CD4-positive, alpha-beta T cell (primary cell): ENCODE data around the gene IL17RA. TPM values are rescaled to one million over a fixed set of nuclear protein-coding genes. Genes with fewer than 3 reads are reported as not detected.

Experiments used
- ATAC-seq: fragments of 200-7000 bp; cut with Tn5 transposase; one replicate; pipeline ENCODE4 v1.10.0; 2022; ENCODE audit warnings: mild to moderate bottlenecking; ENCODE audit not compliant: poor library complexity
- CTCF ChIA-PET: fragments of 350-600 bp; sonication (Branson Sonifier 250); formaldehyde crosslinking; loops from one replicate; lab custom pipeline; 2021; ENCODE audit warnings: antibody characterized with exemption, inconsistent platforms; lab: Charles Lee
- POLR2A ChIA-PET: fragments of 350-600 bp; sonication (Branson Sonifier 250); formaldehyde crosslinking; loops from one replicate; lab custom pipeline; 2021; ENCODE audit warnings: antibody characterized with exemption, inconsistent platforms; lab: Charles Lee
- DNase-seq, 14 experiments: peaks; one replicate each; pipeline ENCODE4 v3.0.0-alpha.2; 2013 to 2020; ENCODE audit warnings: mixed read lengths in 2 of 14
- H3K27ac ChIP-seq, 2 donors: one replicate each; pipeline versions ENCODE4 v1.5.1 to v1.7.0; 2013; ENCODE audit warnings: low read length in 2 of 2, low read depth in 1 of 2, mild to moderate bottlenecking in 1 of 2
- H3K27me3 ChIP-seq, 2 experiments: 1 replicate in 1 of 2; 2 replicates in 1 of 2; pipeline versions ENCODE4 v1.6.1 to v1.7.0; 2013; ENCODE audit warnings: low read length in 2 of 2, control low read depth in 1 of 2, mild to moderate bottlenecking in 1 of 2, moderate library complexity in 1 of 2; ENCODE audit not compliant: insufficient read depth in 2 of 2, control insufficient read depth in 1 of 2
- H3K36me3 ChIP-seq: one replicate; pipeline ENCODE4 v1.6.1; 2013; ENCODE audit warnings: low read length, control low read depth; ENCODE audit not compliant: insufficient read depth
- H3K4me1 ChIP-seq: one replicate; pipeline ENCODE4 v1.6.1; 2013; ENCODE audit warnings: low read length, control low read depth; ENCODE audit not compliant: insufficient read depth
- H3K4me3 ChIP-seq: one replicate; pipeline ENCODE4 v1.5.1; 2013; ENCODE audit warnings: mild to moderate bottlenecking, low read length, moderate library complexity
- H3K9me3 ChIP-seq, 2 experiments: 1 replicate in 1 of 2; 2 replicates in 1 of 2; pipeline versions ENCODE4 v1.6.1 to v1.7.0; 2013; ENCODE audit warnings: low read length in 2 of 2, mild to moderate bottlenecking in 2 of 2, control low read depth in 1 of 2, moderate library complexity in 1 of 2; ENCODE audit not compliant: control insufficient read depth in 1 of 2, insufficient read depth in 1 of 2
- H3K27ac Mint-ChIP-seq: one replicate; pipeline ENCODE4 v1.8.0; 2020; ENCODE audit warnings: mixed read lengths
- H3K27me3 Mint-ChIP-seq: one replicate; pipeline ENCODE4 v1.8.0; 2021; ENCODE audit warnings: mixed read lengths
- H3K36me3 Mint-ChIP-seq: one replicate; pipeline ENCODE4 v1.8.0; 2021; ENCODE audit warnings: low read depth, mixed read lengths
- H3K4me1 Mint-ChIP-seq: one replicate; pipeline ENCODE4 v1.8.0; 2021; ENCODE audit warnings: low read depth, mixed read lengths
- H3K4me3 Mint-ChIP-seq: one replicate; pipeline ENCODE4 v1.8.0; 2020; ENCODE audit warnings: mild to moderate bottlenecking, mixed read lengths
- H3K9me3 Mint-ChIP-seq: one replicate; pipeline ENCODE4 v1.8.0; 2020; ENCODE audit warnings: mixed read lengths
- intact Hi-C, 2 experiments: fragments of 100-400 bp; cut with DNase I in 1 of 2; cut with micrococcal nuclease in 1 of 2; formaldehyde crosslinking; loops; one replicate each; pipeline versions ENCODE4 v1.15.1 to v1.9.0; 2023 to 2025; cut with DNase I, micrococcal nuclease
- total RNA-seq, 174 experiments: library from RNA in 2 of 174; stranded (reverse) in 2 of 174; gene quantifications; one replicate each; pipeline ENCODE4 v1.2.3 and lab custom pipeline; 2021 to 2026
- TF ChIP-seq, protein P1 (sequence below): fragments of 200-600 bp; IDR thresholded peaks from one replicate; pipeline ENCODE4 v1.8.0; 2022; ENCODE audit warnings: antibody characterized with exemption, mild to moderate bottlenecking

Gene IL17RA
- total RNA-seq, 2 experiments from 2014 or later = 23.2 to 24.3 TPM

- DNase-seq (no peak), ATAC-seq (no peak)
- POLR2A ChIA-PET = no interaction called here
- H3K4me1 Mint-ChIP-seq = peaks cover 7% of the 10 kb centered on the region
- H3K27me3 ChIP-seq = peaks cover 0 to 3% of the 10 kb centered on the region in 2 experiments
- no peak overlapping the region for H3K4me3 Mint-ChIP-seq
- no peaks in the 10 kb centered on the region for H3K27me3 Mint-ChIP-seq
- no peaks in the 10 kb centered on the region for H3K36me3 ChIP-seq
- CTCF ChIA-PET = no interaction called here
- no peaks in the 10 kb centered on the region for H3K36me3 Mint-ChIP-seq
- H3K9me3 Mint-ChIP-seq = no peaks in the 10 kb centered on the region
- no peak overlapping the region for H3K27ac ChIP-seq
- H3K27ac Mint-ChIP-seq = no peak overlapping the region
- H3K4me3 ChIP-seq = no peak overlapping the region
- TF ChIP-seq, protein P1, sequence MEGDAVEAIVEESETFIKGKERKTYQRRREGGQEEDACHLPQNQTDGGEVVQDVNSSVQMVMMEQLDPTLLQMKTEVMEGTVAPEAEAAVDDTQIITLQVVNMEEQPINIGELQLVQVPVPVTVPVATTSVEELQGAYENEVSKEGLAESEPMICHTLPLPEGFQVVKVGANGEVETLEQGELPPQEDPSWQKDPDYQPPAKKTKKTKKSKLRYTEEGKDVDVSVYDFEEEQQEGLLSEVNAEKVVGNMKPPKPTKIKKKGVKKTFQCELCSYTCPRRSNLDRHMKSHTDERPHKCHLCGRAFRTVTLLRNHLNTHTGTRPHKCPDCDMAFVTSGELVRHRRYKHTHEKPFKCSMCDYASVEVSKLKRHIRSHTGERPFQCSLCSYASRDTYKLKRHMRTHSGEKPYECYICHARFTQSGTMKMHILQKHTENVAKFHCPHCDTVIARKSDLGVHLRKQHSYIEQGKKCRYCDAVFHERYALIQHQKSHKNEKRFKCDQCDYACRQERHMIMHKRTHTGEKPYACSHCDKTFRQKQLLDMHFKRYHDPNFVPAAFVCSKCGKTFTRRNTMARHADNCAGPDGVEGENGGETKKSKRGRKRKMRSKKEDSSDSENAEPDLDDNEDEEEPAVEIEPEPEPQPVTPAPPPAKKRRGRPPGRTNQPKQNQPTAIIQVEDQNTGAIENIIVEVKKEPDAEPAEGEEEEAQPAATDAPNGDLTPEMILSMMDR = no peak
- intact Hi-C loops = no loop called here
- H3K4me1 ChIP-seq = peaks cover 5% of the 10 kb centered on the region
- H3K9me3 ChIP-seq = no peaks in the 10 kb centered on the region
Measured at GRCh38 chr22:17060126-17060525, 24.7 kb upstream of the IL17RA start.

GRCh38 chr22:17063411-17064106 is 21.2 kb upstream of the IL17RA start:
- Histone ChIP-seq H3K36me3 (no peaks in the 10 kb centered on the region), H3K27ac (no peak overlapping the region), H3K4me3 (no peak overlapping the region), H3K4me1 (no peaks in the 10 kb centered on the region), H3K9me3 (no peaks in the 10 kb centered on the region), H3K27me3 (peaks cover 0 to 3% of the 10 kb centered on the region in 2 experiments)
- ATAC-seq (no peak), DNase-seq (no peak)
- CTCF ChIA-PET = no interaction called here
- Mint-ChIP-seq H3K4me1 (peaks cover 7% of the 10 kb centered on the region), H3K4me3 (no peak overlapping the region), H3K9me3 (no peaks in the 10 kb centered on the region), H3K36me3 (no peaks in the 10 kb centered on the region), H3K27me3 (no peaks in the 10 kb centered on the region), H3K27ac (no peak overlapping the region)
- TF ChIP-seq, protein P1 = no peak
- POLR2A ChIA-PET = no interaction called here
- intact Hi-C loops = no loop called here

DNA sequence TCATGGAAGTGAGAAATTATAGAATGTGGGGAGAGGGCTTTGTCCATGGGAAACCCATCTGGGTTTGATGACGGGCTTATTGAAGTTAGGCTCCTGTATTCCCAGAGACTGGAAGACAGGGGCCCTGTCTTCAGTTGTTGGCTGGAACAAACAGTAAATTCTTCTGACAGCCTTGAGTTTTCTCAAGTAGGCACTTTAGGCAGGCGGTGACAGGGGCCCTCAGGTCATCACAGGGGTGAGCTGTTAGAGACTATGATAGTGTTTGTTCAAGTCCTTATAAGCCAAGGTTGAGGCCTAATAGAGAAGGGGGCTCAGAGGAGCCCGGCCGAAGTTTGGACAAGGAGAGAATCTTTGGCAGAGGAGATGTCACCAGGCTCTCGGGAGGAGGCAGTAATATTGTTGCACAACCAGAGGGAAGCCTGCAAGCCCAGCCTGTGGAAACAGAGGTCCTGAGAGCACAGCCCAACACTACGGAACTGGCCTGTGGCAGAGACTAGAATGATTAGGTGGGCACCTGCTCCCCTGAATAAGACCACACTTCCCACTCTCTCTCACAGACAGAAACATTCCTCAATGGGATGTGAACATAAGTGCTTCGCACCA is 20.2 kb upstream of the IL17RA start:
- intact Hi-C loops = no loop called here
- TF ChIP-seq, protein P1 = no peak
- DNase-seq = no peak
- H3K4me3 Mint-ChIP-seq = no peak overlapping the region
- H3K27me3 Mint-ChIP-seq = no peaks in the 10 kb centered on the region
- H3K27me3 ChIP-seq = peaks cover 0 to 3% of the 10 kb centered on the region in 2 experiments
- H3K4me1 Mint-ChIP-seq = peaks cover 7% of the 10 kb centered on the region
- ChIA-PET POLR2A (no interaction called here), CTCF (no interaction called here)
- H3K36me3 ChIP-seq = no peaks in the 10 kb centered on the region
- no peak for ATAC-seq
- no peaks in the 10 kb centered on the region for H3K9me3 Mint-ChIP-seq
- H3K27ac ChIP-seq = no peak overlapping the region
- no peaks in the 10 kb centered on the region for H3K36me3 Mint-ChIP-seq
- no peaks in the 10 kb centered on the region for H3K9me3 ChIP-seq
- H3K4me3 ChIP-seq = no peak overlapping the region
- H3K27ac Mint-ChIP-seq = no peak overlapping the region
- H3K4me1 ChIP-seq = no peaks in the 10 kb centered on the region
